A673 (cell line): ENCODE data around the gene TCF7. TPM values are rescaled to one million over a fixed set of nuclear protein-coding genes. Genes with fewer than 3 reads are reported as not detected.

Experiments used
- BruUV-seq: library from RNA; stranded (reverse); fragments of 400-500 nt; replicated peaks from 2 replicates; lab custom pipeline; 2021; lab: Mats Ljungman, UMichigan
- CTCF ChIA-PET: fragments of 300-600 bp; sonication (Branson Sonifier 250); formaldehyde crosslinking; loops from one replicate; lab custom pipeline; 2022; ENCODE audit warnings: antibody characterized with exemption; lab: Charles Lee
- POLR2A ChIA-PET: fragments of 300-600 bp; sonication (Branson Sonifier 250); formaldehyde crosslinking; loops from one replicate; lab custom pipeline; 2022; ENCODE audit warnings: antibody characterized with exemption; ENCODE audit not compliant: low non-redundant PET; lab: Charles Lee
- DNase-seq: peaks from one replicate; pipeline ENCODE4 v3.0.0-alpha.2; 2015; ENCODE audit warnings: low spot score
- H3K27ac ChIP-seq: fragments of 200-600 bp; sonication (generic); 2 replicates; pipeline ENCODE4 v1.5.1; 2016; ENCODE audit warnings: mixed run types, low read depth, mild to moderate bottlenecking, mixed read lengths, antibody characterized with exemption, low read length; ENCODE audit not compliant: poor library complexity, severe bottlenecking
- H3K27me3 ChIP-seq: fragments of 200-600 bp; sonication (generic); replicated peaks from 2 replicates; pipeline ENCODE4 v1.6.1; 2017; ENCODE audit warnings: mixed run types, low read depth, mild to moderate bottlenecking, mixed read lengths, antibody characterized with exemption, low read length; ENCODE audit not compliant: insufficient read depth, poor library complexity
- H3K36me3 ChIP-seq: fragments of 200-600 bp; sonication (generic); 2 replicates; pipeline ENCODE4 v1.6.1; 2016; ENCODE audit warnings: mixed run types, mild to moderate bottlenecking, mixed read lengths, antibody characterized with exemption, low read length; ENCODE audit not compliant: insufficient read depth, poor library complexity, severe bottlenecking
- H3K4me1 ChIP-seq: fragments of 200-600 bp; sonication (generic); 2 replicates; pipeline ENCODE4 v1.6.1; 2017; ENCODE audit warnings: mixed run types, mild to moderate bottlenecking, mixed read lengths, antibody characterized with exemption, low read length; ENCODE audit not compliant: insufficient read depth, poor library complexity, severe bottlenecking
- H3K4me3 ChIP-seq: fragments of 200-600 bp; sonication (generic); 2 replicates; pipeline ENCODE4 v1.5.1; 2016; ENCODE audit warnings: low read depth, mixed run types, mild to moderate bottlenecking, mixed read lengths, low read length; ENCODE audit not compliant: poor library complexity, severe bottlenecking
- H3K9me3 ChIP-seq: fragments of 200-600 bp; sonication (generic); 2 replicates; pipeline ENCODE4 v1.6.1; 2016; ENCODE audit warnings: mixed run types, low read depth, mild to moderate bottlenecking, mixed read lengths, antibody characterized with exemption, low read length; ENCODE audit not compliant: poor library complexity, severe bottlenecking
- EZH2 ChIP-seq: fragments of 200-600 bp; sonication (generic); IDR thresholded peaks from 2 replicates; pipeline ENCODE4 v1.6.1; 2017; ENCODE audit warnings: borderline replicate concordance, low read depth, mild to moderate bottlenecking, mixed read lengths, antibody characterized with exemption, low read length; ENCODE audit not compliant: poor library complexity, severe bottlenecking
- intact Hi-C: fragments of 100-400 bp; cut with micrococcal nuclease; formaldehyde crosslinking; loops from one replicate; pipeline ENCODE4 v1.10.0; 2022; ENCODE audit not compliant: unreplicated experiment
- total RNA-seq: library from RNA; stranded (reverse); gene quantifications from 2 replicates; pipeline ENCODE4 v1.2.3, GENCODE V29; 2021
- TF ChIP-seq, protein P1 (sequence below): fragments of 300-800, 200-600 bp; sonication (generic); conservative IDR thresholded peaks from 2 replicates; pipeline ENCODE4 v1.5.1; 2017; ENCODE audit warnings: low read depth, mild to moderate bottlenecking, antibody characterized with exemption, low read length, moderate library complexity, mixed read lengths

Gene TCF7
- total RNA-seq, 1 experiment from 2014 or later: 3.3 TPM

DNA sequence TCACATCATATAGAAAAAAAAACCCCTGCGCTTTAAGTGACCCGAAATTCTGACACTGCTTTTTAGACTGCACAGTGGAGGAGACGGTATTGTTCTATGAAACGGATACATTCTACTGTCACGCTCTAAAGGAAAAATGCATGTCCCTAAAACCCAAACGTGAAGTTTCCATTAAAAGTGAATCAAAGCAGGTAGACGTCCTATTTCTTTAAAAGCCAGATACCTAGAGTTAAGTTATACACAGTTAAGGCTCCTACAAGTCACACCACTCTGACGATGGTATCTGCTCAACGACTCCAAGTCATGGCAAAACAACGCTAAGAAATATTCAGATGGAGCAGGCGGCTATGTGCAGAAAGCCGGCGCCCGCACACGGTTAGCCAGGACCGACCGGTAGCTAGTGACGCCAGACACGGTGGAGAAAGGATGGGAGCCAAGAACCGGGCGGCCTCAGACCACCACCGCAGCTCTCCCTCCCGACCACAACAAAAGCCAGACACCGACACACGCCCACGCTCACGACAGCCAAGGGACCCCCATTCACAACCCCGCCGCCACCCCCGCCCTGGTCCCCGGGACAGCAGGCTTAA is 61.5 kb downstream of the TCF7 start:
- peaks cover 20% of the 10 kb centered on the region for H3K4me1 ChIP-seq
- H3K27ac ChIP-seq: peak overlapping the region; percentile 100
- ChIA-PET CTCF (no interaction called here), POLR2A (no interaction called here)
- peaks cover 27% of the 10 kb centered on the region for H3K36me3 ChIP-seq
- peak overlapping the region; percentile 88 for H3K4me3 ChIP-seq
- H3K27me3 ChIP-seq: no peaks in the 10 kb centered on the region
- BruUV-seq: no TSS peak
- DNase-seq: peak; percentile 23
- intact Hi-C loops: no loop called here
- TF ChIP-seq EZH2: no peak
- no peaks in the 10 kb centered on the region for H3K9me3 ChIP-seq

DNA sequence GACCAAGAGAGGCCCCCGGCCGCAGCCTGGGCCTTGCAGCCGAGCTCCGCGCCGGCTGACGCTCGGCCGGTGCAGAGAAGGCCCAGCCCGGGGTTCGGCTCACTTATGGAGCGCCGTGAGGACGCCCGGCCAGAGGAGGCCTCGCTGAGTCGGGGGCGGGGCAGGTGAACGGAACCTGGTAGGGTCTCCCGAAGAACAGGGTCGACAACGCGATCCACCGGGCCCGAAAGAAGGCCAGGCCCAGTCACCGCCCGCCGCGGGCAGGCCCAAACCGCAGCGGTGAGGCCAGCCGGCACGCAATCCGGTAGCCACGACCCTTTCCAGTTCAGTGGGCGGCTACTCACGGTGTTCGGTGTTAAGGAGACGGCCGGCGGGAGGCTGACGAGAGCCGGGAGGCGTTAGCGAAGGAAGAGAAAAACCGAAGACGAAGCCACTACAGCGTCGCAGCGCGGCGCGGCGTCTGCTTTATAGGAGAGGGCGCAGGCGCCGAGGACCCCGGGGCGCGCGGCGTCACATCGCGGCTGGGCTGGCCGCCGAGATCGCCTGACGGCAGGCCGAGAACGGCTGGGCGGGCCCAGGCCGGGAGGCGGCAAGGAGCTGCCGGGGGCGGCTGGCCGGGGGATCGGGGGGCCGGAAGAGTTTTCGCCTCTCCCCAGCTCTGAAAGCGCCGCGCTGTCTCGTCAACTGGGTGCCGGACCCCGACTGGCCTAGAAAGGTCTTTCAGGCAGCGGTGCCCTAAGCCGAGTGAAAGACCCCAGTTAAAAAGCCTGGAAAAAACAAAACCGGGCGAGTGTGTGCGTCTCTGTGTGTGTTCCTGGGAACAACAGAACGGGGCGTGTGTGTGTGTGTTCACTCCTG is 62.3 kb downstream of the TCF7 start, which contains the start of gene SKP1:
Gene SKP1, minus strand, starts transcription at position 440 of the 858 bp plus-strand sequence. CDS start 2,928 bp downstream, outside the sequence.
- peaks cover 17% of the 10 kb centered on the region for H3K4me1 ChIP-seq
- H3K27ac ChIP-seq: peak within 1 kb of the TSS; percentile 100
- peaks cover 20% of the 10 kb centered on the region for H3K36me3 ChIP-seq
- no peaks in the 10 kb centered on the region for H3K9me3 ChIP-seq
- DNase-seq: peak; percentile 87
- H3K4me3 ChIP-seq: peak within 1 kb of the TSS; percentile 88
- ChIA-PET CTCF (no interaction called here), POLR2A (interaction anchor here (0.6 to 0.7 kb wide), 4 partner anchors 33 to 655 kb away, joined by 3 to 14 read pairs (median 4); no protein-coding TSS in a partner anchor)
- TF ChIP-seq EZH2: no peak
- TF ChIP-seq, protein P1, sequence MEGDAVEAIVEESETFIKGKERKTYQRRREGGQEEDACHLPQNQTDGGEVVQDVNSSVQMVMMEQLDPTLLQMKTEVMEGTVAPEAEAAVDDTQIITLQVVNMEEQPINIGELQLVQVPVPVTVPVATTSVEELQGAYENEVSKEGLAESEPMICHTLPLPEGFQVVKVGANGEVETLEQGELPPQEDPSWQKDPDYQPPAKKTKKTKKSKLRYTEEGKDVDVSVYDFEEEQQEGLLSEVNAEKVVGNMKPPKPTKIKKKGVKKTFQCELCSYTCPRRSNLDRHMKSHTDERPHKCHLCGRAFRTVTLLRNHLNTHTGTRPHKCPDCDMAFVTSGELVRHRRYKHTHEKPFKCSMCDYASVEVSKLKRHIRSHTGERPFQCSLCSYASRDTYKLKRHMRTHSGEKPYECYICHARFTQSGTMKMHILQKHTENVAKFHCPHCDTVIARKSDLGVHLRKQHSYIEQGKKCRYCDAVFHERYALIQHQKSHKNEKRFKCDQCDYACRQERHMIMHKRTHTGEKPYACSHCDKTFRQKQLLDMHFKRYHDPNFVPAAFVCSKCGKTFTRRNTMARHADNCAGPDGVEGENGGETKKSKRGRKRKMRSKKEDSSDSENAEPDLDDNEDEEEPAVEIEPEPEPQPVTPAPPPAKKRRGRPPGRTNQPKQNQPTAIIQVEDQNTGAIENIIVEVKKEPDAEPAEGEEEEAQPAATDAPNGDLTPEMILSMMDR: no peak
- H3K27me3 ChIP-seq: no peaks in the 10 kb centered on the region
- intact Hi-C loops: no loop called here
- BruUV-seq: no TSS peak

DNA sequence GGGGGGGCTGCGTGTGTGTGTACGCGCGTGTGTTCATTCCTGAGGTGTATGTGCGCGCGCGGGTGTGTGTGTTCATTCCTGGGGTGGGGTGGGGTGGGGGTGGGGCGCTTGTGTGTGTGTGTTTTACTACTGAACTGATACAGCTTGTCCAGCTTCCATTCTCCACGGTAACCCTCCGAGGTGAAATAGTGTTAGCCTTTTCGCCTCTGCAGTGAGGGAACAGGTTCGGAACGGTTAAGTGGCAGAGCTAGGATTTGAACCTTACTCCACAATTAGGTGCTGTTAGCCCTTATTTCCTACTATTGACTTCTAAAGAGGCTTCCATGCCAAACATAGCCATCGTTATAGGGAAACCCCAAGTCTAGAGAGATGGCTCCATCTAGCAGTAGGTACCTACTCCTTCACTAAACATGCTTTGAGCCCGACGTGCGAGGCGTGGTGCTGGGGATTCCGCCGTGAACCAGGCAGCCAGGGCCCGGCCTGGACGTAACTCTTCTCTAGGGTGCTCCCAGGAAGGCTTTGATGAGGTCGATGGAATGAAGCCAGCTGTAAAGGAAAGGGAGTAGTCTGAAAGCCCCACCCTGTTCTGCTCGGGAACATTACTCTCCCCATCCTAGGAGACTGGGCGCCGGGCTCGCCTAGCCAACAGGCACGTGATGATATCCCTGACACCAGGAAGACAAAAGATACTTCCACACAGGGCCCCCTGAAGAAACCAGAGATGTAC is 63.1 kb downstream of the TCF7 start:
- intact Hi-C loops: no loop called here
- H3K27me3 ChIP-seq: no peaks in the 10 kb centered on the region
- POLR2A ChIA-PET: interaction anchor here (0.6 to 0.7 kb wide), 4 partner anchors 32 to 654 kb away, joined by 3 to 14 read pairs (median 4); no protein-coding TSS in a partner anchor
- CTCF ChIA-PET: no interaction called here
- TF ChIP-seq, protein P1: no peak
- no peak for TF ChIP-seq EZH2
- peaks cover 13% of the 10 kb centered on the region for H3K36me3 ChIP-seq
- no peak for DNase-seq
- H3K9me3 ChIP-seq: no peaks in the 10 kb centered on the region
- peaks cover 10% of the 10 kb centered on the region for H3K4me1 ChIP-seq
- peak overlapping the region; percentile 100 for H3K27ac ChIP-seq
- peak overlapping the region; percentile 88 for H3K4me3 ChIP-seq
- TSS peak; percentile 95 for BruUV-seq
